ENCODE data around the gene TRIM7. TPM values are rescaled to one million over a fixed set of nuclear protein-coding genes. Genes with fewer than 3 reads are reported as not detected.
"Not testable (repeated sequence)": the region's sequence is repeated elsewhere in the genome, so short reads cannot be mapped to it uniquely, and the experiment has no call there.

TRIM7 gene
- total RNA-seq, 2 donors from 2014 or later: 2.2 to 3.5 TPM

GRCh38 chr5:181214249-181214648, 9.3 kb upstream of the TRIM7 start:
- not testable (repeated sequence) for H3K9me3 ChIP-seq (ENCODE audit: control insufficient read depth, low read length, poor library complexity, severe bottlenecking); H3K27ac Mint-ChIP-seq; H3K4me3 Mint-ChIP-seq; DNase-seq; H3K27me3 Mint-ChIP-seq; H3K36me3 Mint-ChIP-seq (ENCODE audit: low read depth); ATAC-seq
- H3K4me1 Mint-ChIP-seq: peaks cover 24% of the 10 kb centered on the region

- H3K4me1 Mint-ChIP-seq: peaks cover 17% of the 10 kb centered on the region
- H3K9me3 ChIP-seq (ENCODE audit: control insufficient read depth, low read length, poor library complexity, severe bottlenecking): no peaks in the 10 kb centered on the region
- peaks cover 4% of the 10 kb centered on the region for H3K27me3 Mint-ChIP-seq
- no peak overlapping the region for H3K4me3 Mint-ChIP-seq
- H3K36me3 Mint-ChIP-seq (ENCODE audit: low read depth): peaks cover 3% of the 10 kb centered on the region
- no peak for ATAC-seq
- no peak for DNase-seq
- peak overlapping the region; percentile 1 for H3K27ac Mint-ChIP-seq
Observed at GRCh38 chr5:181212934-181213333, 7.9 kb upstream of the TRIM7 start.

DNA sequence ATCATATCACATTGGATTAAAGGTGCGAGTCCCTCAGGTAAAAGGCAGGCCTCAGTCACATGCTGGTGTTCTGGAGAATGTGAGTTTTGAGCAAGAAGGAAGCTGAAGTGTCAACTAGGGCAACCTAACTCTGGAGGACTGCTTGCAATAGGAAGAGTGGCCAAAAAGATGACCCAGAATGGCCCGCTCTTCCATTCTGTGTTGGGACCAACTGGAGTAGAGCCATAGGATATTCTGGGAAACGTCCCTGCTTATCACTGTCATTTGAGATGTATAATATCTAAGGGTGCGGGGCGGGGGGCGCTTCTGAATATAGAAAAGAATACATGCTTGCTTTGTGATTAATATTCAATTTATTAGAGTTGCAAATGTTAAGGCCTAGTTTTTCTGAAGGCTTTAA, 7.1 kb upstream of the TRIM7 start:
- Mint-ChIP-seq H3K4me1 (peaks cover 16% of the 10 kb centered on the region), H3K4me3 (no peak overlapping the region), H3K27ac (no peak overlapping the region)

DNA sequence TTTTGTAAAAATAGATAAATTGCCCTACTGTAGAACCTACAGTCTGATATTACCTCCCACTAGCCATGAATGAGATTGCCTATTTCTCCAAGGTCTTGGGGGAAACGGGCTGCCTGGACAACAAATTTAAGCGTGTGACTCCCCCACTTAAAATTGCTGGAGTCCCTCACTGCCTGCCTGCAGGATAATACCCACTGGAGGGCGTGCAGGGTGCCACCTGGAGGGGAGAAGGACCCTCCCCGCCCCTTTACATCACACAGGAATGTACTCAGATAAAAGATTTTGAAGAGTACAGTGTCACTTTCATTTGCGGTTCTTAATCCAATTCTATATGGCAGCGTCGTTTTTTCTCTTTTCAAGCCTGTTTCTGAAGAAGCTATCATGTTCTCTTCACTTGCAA, 6.2 kb upstream of the TRIM7 start:
- Mint-ChIP-seq H3K27ac (no peak overlapping the region), H3K4me3 (no peak overlapping the region), H3K36me3 (ENCODE audit: low read depth) (peaks cover 5% of the 10 kb centered on the region), H3K4me1 (peaks cover 20% of the 10 kb centered on the region), H3K27me3 (peaks cover 8% of the 10 kb centered on the region)
- ATAC-seq: no peak
- no peaks in the 10 kb centered on the region for H3K9me3 ChIP-seq (ENCODE audit: control insufficient read depth, low read length, poor library complexity, severe bottlenecking)
- no peak for DNase-seq

More for the DNA sequence above, 7.1 kb upstream of the TRIM7 start:
- no peaks in the 10 kb centered on the region for H3K27me3 Mint-ChIP-seq
- peaks cover 3% of the 10 kb centered on the region for H3K36me3 Mint-ChIP-seq (ENCODE audit: low read depth)
- ATAC-seq: no peak
- DNase-seq: no peak
- no peaks in the 10 kb centered on the region for H3K9me3 ChIP-seq (ENCODE audit: control insufficient read depth, low read length, poor library complexity, severe bottlenecking)

DNA sequence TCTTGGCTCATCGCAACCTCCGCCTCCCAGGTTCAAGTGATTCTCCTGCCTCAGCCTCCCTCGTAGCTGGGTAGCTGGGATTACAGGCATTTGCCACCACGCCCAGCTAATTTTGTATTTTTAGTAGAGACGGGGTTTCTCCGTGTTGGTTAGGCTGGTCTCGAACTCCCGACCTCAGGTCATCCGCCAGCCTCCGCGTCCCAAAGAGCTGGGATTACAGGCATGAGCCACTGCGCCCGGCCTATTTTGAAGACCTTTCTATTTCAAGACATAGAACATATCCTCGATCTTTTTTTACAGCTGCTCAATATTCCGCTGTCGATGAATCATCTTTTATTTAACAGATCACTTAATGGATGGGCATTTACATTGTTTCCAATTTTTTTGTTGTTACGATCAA, 5.7 kb upstream of the TRIM7 start:
- H3K27ac Mint-ChIP-seq; H3K36me3 Mint-ChIP-seq (ENCODE audit: low read depth); H3K9me3 ChIP-seq (ENCODE audit: control insufficient read depth, low read length, poor library complexity, severe bottlenecking); ATAC-seq; DNase-seq: not testable (repeated sequence)
- peaks cover 24% of the 10 kb centered on the region for H3K4me1 Mint-ChIP-seq
- H3K27me3 Mint-ChIP-seq: peaks cover 13% of the 10 kb centered on the region
- peak overlapping the region; percentile 21 for H3K4me3 Mint-ChIP-seq

GRCh38 chr5:181210148-181210547, 5.2 kb upstream of the TRIM7 start:
- H3K4me1 Mint-ChIP-seq: peaks cover 27% of the 10 kb centered on the region
- ATAC-seq, H3K27ac Mint-ChIP-seq: not testable (repeated sequence)

GRCh38 chr5:181209006-181209405, 4.0 kb upstream of the TRIM7 start:
- not testable (repeated sequence) for H3K9me3 ChIP-seq (ENCODE audit: control insufficient read depth, low read length, poor library complexity, severe bottlenecking); DNase-seq; H3K27ac Mint-ChIP-seq; H3K4me3 Mint-ChIP-seq; ATAC-seq
- H3K4me1 Mint-ChIP-seq: peaks cover 27% of the 10 kb centered on the region
- H3K27me3 Mint-ChIP-seq: peaks cover 15% of the 10 kb centered on the region
- H3K36me3 Mint-ChIP-seq (ENCODE audit: low read depth): peaks cover 10% of the 10 kb centered on the region

More at GRCh38 chr5:181210148-181210547, 5.2 kb upstream of the TRIM7 start:
- Mint-ChIP-seq H3K27me3 (peaks cover 15% of the 10 kb centered on the region), H3K36me3 (ENCODE audit: low read depth) (peaks cover 10% of the 10 kb centered on the region)
- not testable (repeated sequence) for H3K9me3 ChIP-seq (ENCODE audit: control insufficient read depth, low read length, poor library complexity, severe bottlenecking); DNase-seq; H3K4me3 Mint-ChIP-seq

- Mint-ChIP-seq H3K27me3 (peaks cover 15% of the 10 kb centered on the region), H3K4me3 (peak overlapping the region; percentile 98), H3K27ac (peak overlapping the region; percentile 99), H3K4me1 (peaks cover 29% of the 10 kb centered on the region), H3K36me3 (ENCODE audit: low read depth) (peaks cover 7% of the 10 kb centered on the region)
- no peaks in the 10 kb centered on the region for H3K9me3 ChIP-seq (ENCODE audit: control insufficient read depth, low read length, poor library complexity, severe bottlenecking)
- no peak for ATAC-seq
- no peak for DNase-seq
Observed at GRCh38 chr5:181207960-181208253, 2.9 kb upstream of the TRIM7 start.

DNA sequence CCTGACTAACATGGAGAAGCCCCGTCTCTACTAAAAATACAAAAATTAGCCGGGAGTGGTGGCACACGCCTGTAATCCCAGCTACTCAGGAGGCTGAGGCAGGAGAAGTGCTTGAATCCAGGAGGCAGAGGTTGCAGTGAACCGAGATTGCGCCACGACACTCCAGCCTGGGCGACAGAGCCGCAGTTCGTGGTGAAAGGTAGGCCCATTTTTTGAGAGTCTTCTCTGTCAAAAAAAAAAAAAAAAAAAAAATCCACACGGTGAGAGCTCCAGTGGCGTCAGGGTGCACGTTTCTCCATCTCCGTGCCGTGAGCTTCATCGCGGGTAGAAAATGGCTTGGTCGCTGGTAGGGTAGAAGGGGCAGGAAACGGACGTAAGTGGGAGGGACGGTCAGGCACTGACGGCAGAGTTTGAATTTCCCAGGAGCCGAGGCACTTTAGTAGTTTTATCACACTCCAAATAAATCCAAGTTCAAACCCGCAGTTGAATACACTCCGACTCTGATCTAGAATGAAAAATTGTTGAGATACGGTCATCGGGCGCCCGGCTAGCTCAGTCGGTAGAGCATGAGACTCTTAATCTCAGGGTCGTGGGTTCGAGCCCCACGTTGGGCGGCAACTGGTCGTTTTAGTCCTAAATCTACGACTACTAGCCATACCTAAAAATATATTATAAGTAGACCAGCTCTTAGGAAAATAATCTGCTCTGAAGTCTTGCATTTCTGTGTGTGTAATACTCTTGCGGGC, 2.4 kb upstream of the TRIM7 start:
- Mint-ChIP-seq H3K36me3 (ENCODE audit: low read depth) (peaks cover 7% of the 10 kb centered on the region), H3K27ac (peak overlapping the region; percentile 99), H3K4me1 (peaks cover 28% of the 10 kb centered on the region), H3K4me3 (peak overlapping the region; percentile 98), H3K27me3 (peaks cover 15% of the 10 kb centered on the region)
- DNase-seq (peak in 2 of 3 donors; percentile 40 to 49), ATAC-seq (peak; percentile 73)
- H3K9me3 ChIP-seq (ENCODE audit: control insufficient read depth, low read length, poor library complexity, severe bottlenecking): no peaks in the 10 kb centered on the region

GRCh38 chr5:181205761-181206649, 1.0 kb upstream of the TRIM7 start:
- peaks cover 28% of the 10 kb centered on the region for H3K4me1 Mint-ChIP-seq
- H3K27me3 Mint-ChIP-seq: peaks cover 15% of the 10 kb centered on the region
- peaks cover 7% of the 10 kb centered on the region for H3K36me3 Mint-ChIP-seq (ENCODE audit: low read depth)
- H3K9me3 ChIP-seq (ENCODE audit: control insufficient read depth, low read length, poor library complexity, severe bottlenecking): no peaks in the 10 kb centered on the region
- DNase-seq: no peak
- peak overlapping the region; percentile 98 for H3K4me3 Mint-ChIP-seq
- peak; percentile 22 for ATAC-seq
- H3K27ac Mint-ChIP-seq: peak overlapping the region; percentile 99

DNA sequence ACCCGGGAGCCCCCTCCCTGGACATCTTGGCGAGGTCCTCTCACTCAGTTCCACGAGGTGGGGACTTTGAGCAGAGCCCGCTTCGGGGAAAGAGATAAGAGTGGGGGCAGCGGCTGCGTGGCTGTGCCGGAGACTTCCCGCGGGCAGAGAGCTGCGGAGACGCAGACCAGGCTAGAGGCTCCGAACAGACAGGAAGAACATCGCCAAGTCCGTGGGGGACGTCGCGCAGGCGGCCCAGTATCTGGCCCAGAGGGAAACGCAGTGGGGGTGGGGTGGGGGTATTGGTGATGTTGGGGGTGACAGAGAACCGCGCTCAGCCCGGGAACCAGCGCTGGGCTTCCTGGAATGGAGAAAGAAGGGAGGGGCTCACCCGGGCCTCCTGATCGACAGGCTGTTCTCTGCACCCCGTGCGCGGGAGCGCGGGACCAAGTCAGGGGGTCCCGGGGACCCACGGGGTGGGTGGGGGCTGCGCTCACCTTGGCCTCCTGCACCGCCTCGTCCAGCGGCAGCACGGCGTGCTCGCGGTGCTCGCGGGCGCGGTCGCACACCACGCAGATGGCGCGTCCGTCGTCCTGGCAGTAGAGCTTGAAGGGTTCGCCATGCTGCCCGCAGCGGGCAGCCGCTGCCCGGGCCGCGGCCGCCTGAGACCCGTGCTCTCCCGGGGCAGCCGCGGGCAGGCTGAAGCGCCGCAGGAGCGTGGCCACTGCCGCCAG, 727 bp downstream of the TRIM7 start:
- H3K27me3 Mint-ChIP-seq: peaks cover 15% of the 10 kb centered on the region
- peaks cover 7% of the 10 kb centered on the region for H3K36me3 Mint-ChIP-seq (ENCODE audit: low read depth)
- H3K4me3 Mint-ChIP-seq: peak overlapping the region; percentile 93
- ATAC-seq (no peak), DNase-seq (no peak)
- no peaks in the 10 kb centered on the region for H3K9me3 ChIP-seq (ENCODE audit: control insufficient read depth, low read length, poor library complexity, severe bottlenecking)
- H3K4me1 Mint-ChIP-seq: peaks cover 32% of the 10 kb centered on the region
- peak overlapping the region; percentile 47 for H3K27ac Mint-ChIP-seq

DNA sequence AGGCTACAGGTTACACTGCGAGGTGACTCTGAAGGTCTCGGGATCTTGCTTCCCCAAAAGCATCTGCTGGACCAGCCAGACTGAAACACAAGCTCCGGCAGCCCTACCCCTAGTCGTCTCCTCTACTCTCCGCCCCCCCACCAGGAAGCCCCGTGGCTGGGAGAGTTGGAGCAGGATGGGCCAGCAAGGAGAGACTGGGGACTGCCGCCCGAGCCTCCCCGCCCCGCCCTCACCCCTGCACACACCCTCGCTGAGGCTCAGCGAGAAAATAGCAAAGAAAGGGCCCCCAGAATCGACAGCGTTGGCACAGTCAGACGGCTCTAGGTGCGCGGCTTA, 1.3 kb downstream of the TRIM7 start:
- Mint-ChIP-seq H3K27me3 (peaks cover 15% of the 10 kb centered on the region), H3K27ac (peak overlapping the region; percentile 47), H3K4me3 (peak overlapping the region; percentile 93), H3K36me3 (ENCODE audit: low read depth) (peaks cover 7% of the 10 kb centered on the region), H3K4me1 (peaks cover 32% of the 10 kb centered on the region)
- DNase-seq: no peak
- ATAC-seq: no peak
- no peaks in the 10 kb centered on the region for H3K9me3 ChIP-seq (ENCODE audit: control insufficient read depth, low read length, poor library complexity, severe bottlenecking)

DNA sequence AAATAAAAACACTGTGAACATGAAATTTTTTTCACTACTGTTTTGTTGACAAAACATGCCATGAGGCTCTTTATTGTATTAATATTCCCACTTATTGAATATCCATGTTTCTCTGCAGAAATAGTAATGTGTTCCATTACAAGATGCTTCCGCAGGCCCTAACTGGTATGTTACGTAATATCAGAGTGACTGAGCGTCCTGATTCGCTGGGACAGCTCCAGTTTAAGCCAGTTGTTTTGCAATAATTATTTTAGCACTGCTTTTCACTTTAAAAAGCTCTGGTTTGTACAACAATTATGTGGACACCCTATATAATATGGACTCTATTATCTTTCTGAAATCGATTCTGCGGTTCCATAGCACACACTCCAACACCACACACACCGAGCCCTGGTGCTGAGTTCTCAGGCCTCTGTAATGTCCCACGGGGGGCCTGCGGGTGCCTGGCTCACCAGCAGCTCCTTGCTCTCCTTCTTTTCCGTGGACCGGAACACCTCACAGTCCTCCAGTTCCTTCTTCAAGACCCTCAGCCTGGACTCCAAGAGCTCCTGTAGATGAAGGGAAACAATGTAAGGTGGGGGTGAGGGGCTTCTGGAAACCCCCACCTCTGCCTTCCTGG, 1.8 kb downstream of the TRIM7 start:
- Mint-ChIP-seq H3K4me3 (peak overlapping the region; percentile 93), H3K27ac (no peak overlapping the region), H3K4me1 (peaks cover 32% of the 10 kb centered on the region), H3K36me3 (ENCODE audit: low read depth) (peaks cover 7% of the 10 kb centered on the region), H3K27me3 (peaks cover 15% of the 10 kb centered on the region)
- DNase-seq (no peak), ATAC-seq (no peak)
- no peaks in the 10 kb centered on the region for H3K9me3 ChIP-seq (ENCODE audit: control insufficient read depth, low read length, poor library complexity, severe bottlenecking)

Measured in T-helper 17 cell (primary cell).